Measurements from ENCODE around the gene USP9X.
"Not testable (repeated sequence)": the region's sequence is repeated elsewhere in the genome, so short reads cannot be mapped to it uniquely, and the experiment has no call there.

The USP9X gene

DNA sequence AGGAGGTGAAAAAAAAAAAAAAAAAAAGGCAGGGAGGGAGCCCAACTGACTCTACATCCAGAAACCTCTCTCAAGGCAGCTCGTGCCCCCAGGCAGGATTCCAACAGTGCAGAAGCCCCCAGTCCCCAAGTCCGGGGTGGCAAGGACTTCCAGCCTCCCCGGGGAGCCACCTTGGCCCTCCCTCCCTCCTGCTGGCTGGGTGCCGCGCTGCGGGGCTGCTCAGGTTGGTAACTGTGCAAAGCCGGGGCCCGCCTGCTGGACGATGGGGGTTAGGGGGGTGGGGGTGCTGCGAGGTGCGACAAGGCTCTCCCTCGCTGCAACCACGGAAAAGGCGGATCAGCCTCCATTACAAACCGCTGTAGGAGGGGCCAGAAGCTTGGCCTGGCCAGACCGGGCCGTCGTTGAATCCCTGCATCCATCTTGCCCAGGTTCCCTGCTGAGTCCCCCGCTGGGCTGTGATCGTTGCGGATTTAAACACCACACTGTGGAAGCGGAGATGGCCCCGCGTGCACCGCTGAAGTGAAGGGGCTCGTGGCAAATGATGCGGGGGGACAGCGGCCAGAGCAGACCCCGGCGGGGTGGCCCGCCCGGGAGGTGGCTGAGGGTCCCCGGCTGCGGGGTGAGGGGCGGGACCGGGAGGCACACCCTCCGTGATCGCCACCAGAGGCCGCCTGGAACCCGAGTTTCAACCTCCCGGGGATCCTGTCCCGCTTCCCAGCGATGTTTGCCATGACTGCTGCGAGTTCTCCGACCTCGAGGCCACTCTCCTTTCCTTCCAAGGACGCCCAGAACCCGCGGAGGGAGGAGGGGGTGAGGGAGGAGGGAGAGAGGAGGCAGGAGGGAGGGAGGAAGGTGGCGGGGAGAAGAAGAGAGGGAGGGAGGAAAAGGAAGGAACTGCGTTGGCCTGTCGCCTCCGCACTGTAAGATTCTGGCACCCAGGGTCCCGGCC, 190.7 kb downstream of the USP9X start:
- peak overlapping the region; percentile 77 for H3K9ac ChIP-seq (ENCODE audit: low read length)
- peak overlapping the region; percentile 87 for H3K4me2 ChIP-seq (ENCODE audit: low read length)
- H4K20me1 ChIP-seq (ENCODE audit: insufficient read depth, low read length), result no peaks in the 10 kb centered on the region
- H3K27ac ChIP-seq (ENCODE audit: low read depth, low read length, poor library complexity, severe bottlenecking), result peak overlapping the region; percentile 13
- H3K36me3 ChIP-seq (ENCODE audit: insufficient read depth, low read length), result no peaks in the 10 kb centered on the region
- no peaks in the 10 kb centered on the region for H3K9me2 ChIP-seq (ENCODE audit: low read depth, low read length)
- peak overlapping the region; percentile 100 for H2AFZ ChIP-seq (ENCODE audit: low read length)
- no peaks in the 10 kb centered on the region for H3K79me2 ChIP-seq (ENCODE audit: insufficient read depth, low read length)
- peak overlapping the region; percentile 70 for H3K4me3 ChIP-seq (ENCODE audit: low read depth, low read length, poor library complexity, severe bottlenecking)
- no peak for TF ChIP-seq EZH2 (IDR thresholded peaks at IDR 0.05; ENCODE audit: borderline replicate concordance, low read length)
- TF ChIP-seq, protein P1, sequence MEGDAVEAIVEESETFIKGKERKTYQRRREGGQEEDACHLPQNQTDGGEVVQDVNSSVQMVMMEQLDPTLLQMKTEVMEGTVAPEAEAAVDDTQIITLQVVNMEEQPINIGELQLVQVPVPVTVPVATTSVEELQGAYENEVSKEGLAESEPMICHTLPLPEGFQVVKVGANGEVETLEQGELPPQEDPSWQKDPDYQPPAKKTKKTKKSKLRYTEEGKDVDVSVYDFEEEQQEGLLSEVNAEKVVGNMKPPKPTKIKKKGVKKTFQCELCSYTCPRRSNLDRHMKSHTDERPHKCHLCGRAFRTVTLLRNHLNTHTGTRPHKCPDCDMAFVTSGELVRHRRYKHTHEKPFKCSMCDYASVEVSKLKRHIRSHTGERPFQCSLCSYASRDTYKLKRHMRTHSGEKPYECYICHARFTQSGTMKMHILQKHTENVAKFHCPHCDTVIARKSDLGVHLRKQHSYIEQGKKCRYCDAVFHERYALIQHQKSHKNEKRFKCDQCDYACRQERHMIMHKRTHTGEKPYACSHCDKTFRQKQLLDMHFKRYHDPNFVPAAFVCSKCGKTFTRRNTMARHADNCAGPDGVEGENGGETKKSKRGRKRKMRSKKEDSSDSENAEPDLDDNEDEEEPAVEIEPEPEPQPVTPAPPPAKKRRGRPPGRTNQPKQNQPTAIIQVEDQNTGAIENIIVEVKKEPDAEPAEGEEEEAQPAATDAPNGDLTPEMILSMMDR (IDR thresholded peaks at IDR 0.05; ENCODE audit: low read length), result peak; percentile 38; the same call in 1 of the 2 replicates
- H3K4me1 ChIP-seq (ENCODE audit: insufficient read depth, low read length, severe bottlenecking), result peaks cover 20% of the 10 kb centered on the region
- H3K27me3 ChIP-seq (ENCODE audit: insufficient read depth, low read length), result no peaks in the 10 kb centered on the region
- H3K9me3 ChIP-seq (ENCODE audit: low read length), result no peaks in the 10 kb centered on the region
- no peaks in the 10 kb centered on the region for H3F3A ChIP-seq (ENCODE audit: insufficient read depth, low read length)

DNA sequence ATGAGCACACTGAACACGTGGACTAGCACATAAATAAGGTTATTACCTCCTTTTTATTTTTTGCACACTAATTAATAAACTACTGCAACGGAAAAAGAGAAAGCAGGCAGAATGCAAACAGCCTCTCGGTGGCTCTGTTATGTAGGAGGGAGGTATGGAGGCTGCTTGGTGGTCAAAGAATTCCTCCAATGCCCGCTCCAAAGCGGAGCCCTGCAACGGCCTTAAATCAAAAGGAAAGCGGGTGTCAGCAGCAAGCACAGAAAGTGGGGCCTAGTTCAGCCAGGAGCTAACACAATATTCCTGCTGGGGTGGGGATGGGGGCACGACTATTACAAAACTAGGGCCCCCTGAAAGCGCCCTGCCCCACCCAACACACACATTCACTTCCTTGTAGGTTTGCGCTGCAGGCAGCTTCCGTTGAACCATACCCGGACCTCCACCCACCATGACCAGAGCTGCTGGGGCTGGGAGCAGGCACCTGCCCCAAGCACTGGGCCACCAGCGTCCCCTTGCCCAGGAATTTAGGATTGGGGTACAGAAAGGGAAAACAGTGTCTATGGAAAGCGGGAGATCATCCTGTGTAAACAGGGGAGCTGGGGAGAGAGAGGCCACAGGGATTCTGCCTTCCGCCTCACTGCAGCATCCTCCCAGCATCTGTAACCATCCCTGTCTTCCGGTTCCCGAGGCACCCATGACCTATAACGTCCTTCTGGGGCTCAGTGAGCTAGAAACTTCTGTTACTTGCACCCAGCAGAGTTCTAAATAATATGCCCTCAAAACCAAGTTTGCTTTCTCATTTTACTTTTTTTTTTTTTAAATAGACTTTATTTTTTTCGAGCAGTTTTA, 191.6 kb downstream of the USP9X start:
- no peaks in the 10 kb centered on the region for H3F3A ChIP-seq (ENCODE audit: insufficient read depth, low read length)
- H3K9me2 ChIP-seq (ENCODE audit: low read depth, low read length), result no peaks in the 10 kb centered on the region
- no peaks in the 10 kb centered on the region for H4K20me1 ChIP-seq (ENCODE audit: insufficient read depth, low read length)
- H3K9me3 ChIP-seq (ENCODE audit: low read length), result no peaks in the 10 kb centered on the region
- H3K27me3 ChIP-seq (ENCODE audit: insufficient read depth, low read length), result no peaks in the 10 kb centered on the region
- no peaks in the 10 kb centered on the region for H3K79me2 ChIP-seq (ENCODE audit: insufficient read depth, low read length)
- H2AFZ ChIP-seq (ENCODE audit: low read length), result peak overlapping the region; percentile 100
- H3K36me3 ChIP-seq (ENCODE audit: insufficient read depth, low read length), result no peaks in the 10 kb centered on the region
- peak overlapping the region; percentile 87 for H3K4me2 ChIP-seq (ENCODE audit: low read length)
- TF ChIP-seq, protein P1 (IDR thresholded peaks at IDR 0.05; ENCODE audit: low read length), result no peak
- TF ChIP-seq EZH2 (IDR thresholded peaks at IDR 0.05; ENCODE audit: borderline replicate concordance, low read length), result no peak
- H3K4me3 ChIP-seq (ENCODE audit: low read depth, low read length, poor library complexity, severe bottlenecking), result peak overlapping the region; percentile 70
- H3K4me1 ChIP-seq (ENCODE audit: insufficient read depth, low read length, severe bottlenecking), result peaks cover 20% of the 10 kb centered on the region
- peak overlapping the region; percentile 13 for H3K27ac ChIP-seq (ENCODE audit: low read depth, low read length, poor library complexity, severe bottlenecking)
- peak overlapping the region; percentile 77 for H3K9ac ChIP-seq (ENCODE audit: low read length)

DNA sequence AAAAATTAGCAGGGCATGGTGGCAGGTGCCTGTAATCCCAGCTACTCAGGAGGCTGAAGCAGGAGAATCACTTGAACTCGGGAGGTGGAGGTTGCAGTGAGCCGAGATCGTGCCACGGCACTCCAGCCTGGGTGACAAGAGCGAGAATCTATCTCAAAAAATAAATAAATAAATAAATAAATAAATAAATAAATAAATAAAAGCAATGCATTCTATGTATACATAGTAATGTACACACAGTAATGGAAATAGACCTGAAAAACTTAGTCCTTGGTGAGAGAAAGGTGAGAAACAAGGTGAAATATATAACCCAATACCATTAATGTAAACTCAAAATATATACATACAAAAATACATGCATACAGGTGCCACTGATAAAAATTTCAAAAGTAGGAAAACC, 197.1 kb downstream of the USP9X start:
- not testable (repeated sequence) for H3K9ac ChIP-seq (ENCODE audit: low read length)

DNA sequence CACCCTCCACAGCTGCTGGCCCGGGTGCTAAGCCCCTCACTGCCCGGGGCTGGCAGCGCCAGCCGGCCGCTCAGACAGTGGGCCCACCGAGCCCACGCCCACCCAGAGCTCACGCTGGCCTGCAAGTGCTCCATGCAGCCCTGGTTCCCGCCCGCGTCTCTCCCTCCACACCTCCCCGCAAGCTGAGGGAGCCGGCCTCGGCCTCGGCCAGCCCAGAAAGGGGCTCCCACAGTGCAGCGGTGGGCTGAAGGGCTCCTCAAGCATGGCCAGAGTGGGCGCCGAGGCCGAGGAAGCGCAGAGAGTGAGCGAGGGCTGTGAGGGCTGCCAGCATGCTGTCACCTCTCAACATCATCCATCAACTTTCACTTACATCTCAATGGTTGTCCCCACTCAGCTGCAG, 200.7 kb downstream of the USP9X start:
- H3K4me1 ChIP-seq (ENCODE audit: insufficient read depth, low read length, severe bottlenecking); H3K9me2 ChIP-seq (ENCODE audit: low read depth, low read length); H3K27me3 ChIP-seq (ENCODE audit: insufficient read depth, low read length); H3K9me3 ChIP-seq (ENCODE audit: low read length); H3K27ac ChIP-seq (ENCODE audit: low read depth, low read length, poor library complexity, severe bottlenecking); H4K20me1 ChIP-seq (ENCODE audit: insufficient read depth, low read length); H3F3A ChIP-seq (ENCODE audit: insufficient read depth, low read length); H3K4me2 ChIP-seq (ENCODE audit: low read length); H2AFZ ChIP-seq (ENCODE audit: low read length); H3K79me2 ChIP-seq (ENCODE audit: insufficient read depth, low read length); H3K36me3 ChIP-seq (ENCODE audit: insufficient read depth, low read length); H3K9ac ChIP-seq (ENCODE audit: low read length); H3K4me3 ChIP-seq (ENCODE audit: low read depth, low read length, poor library complexity, severe bottlenecking): not testable (repeated sequence)

More for the DNA sequence above, 197.1 kb downstream of the USP9X start:
- H3K4me1 ChIP-seq (ENCODE audit: insufficient read depth, low read length, severe bottlenecking); H3K4me3 ChIP-seq (ENCODE audit: low read depth, low read length, poor library complexity, severe bottlenecking); H2AFZ ChIP-seq (ENCODE audit: low read length); H3F3A ChIP-seq (ENCODE audit: insufficient read depth, low read length); H3K9me2 ChIP-seq (ENCODE audit: low read depth, low read length); H4K20me1 ChIP-seq (ENCODE audit: insufficient read depth, low read length); H3K27ac ChIP-seq (ENCODE audit: low read depth, low read length, poor library complexity, severe bottlenecking); H3K27me3 ChIP-seq (ENCODE audit: insufficient read depth, low read length); H3K79me2 ChIP-seq (ENCODE audit: insufficient read depth, low read length); H3K4me2 ChIP-seq (ENCODE audit: low read length); H3K9me3 ChIP-seq (ENCODE audit: low read length); H3K36me3 ChIP-seq (ENCODE audit: insufficient read depth, low read length): not testable (repeated sequence)

Data from OCI-LY1 (cell line).